Stimulated activated CD4-positive, alpha-beta T cell treated with anti-CD3 and anti-CD28 coated beads, Interleukin-15, amount 100 ng/mL, for 1 hour (primary cell): ENCODE results near the gene SSBP4.
"Not testable (repeated sequence)": the region's sequence is repeated elsewhere in the genome, so short reads cannot be mapped to it uniquely, and the experiment has no call there.

Source experiments
- DNase-seq, 2 donors: peaks; one replicate each; pipeline ENCODE4 v3.0.0-alpha.2; 2020; ENCODE audit warnings: low read depth in 1 of 2, low spot score in 1 of 2

The SSBP4 gene

GRCh38 chr19:18419195-18419698 is at the start of gene SSBP4:
Gene SSBP4, plus strand, starts transcription at chr19:18419398. Its CDS starts 251 bp downstream, at chr19:18419649.
- peak; percentile 51 to 63 for DNase-seq

- no peak for DNase-seq
Observed at GRCh38 chr19:18373407-18373891, 45.7 kb upstream of the SSBP4 start.

GRCh38 chr19:18373892-18374629 is 45.1 kb upstream of the SSBP4 start:
- no peak for DNase-seq

GRCh38 chr19:18377026-18377425 is 42.2 kb upstream of the SSBP4 start:
- no peak for DNase-seq

DNA sequence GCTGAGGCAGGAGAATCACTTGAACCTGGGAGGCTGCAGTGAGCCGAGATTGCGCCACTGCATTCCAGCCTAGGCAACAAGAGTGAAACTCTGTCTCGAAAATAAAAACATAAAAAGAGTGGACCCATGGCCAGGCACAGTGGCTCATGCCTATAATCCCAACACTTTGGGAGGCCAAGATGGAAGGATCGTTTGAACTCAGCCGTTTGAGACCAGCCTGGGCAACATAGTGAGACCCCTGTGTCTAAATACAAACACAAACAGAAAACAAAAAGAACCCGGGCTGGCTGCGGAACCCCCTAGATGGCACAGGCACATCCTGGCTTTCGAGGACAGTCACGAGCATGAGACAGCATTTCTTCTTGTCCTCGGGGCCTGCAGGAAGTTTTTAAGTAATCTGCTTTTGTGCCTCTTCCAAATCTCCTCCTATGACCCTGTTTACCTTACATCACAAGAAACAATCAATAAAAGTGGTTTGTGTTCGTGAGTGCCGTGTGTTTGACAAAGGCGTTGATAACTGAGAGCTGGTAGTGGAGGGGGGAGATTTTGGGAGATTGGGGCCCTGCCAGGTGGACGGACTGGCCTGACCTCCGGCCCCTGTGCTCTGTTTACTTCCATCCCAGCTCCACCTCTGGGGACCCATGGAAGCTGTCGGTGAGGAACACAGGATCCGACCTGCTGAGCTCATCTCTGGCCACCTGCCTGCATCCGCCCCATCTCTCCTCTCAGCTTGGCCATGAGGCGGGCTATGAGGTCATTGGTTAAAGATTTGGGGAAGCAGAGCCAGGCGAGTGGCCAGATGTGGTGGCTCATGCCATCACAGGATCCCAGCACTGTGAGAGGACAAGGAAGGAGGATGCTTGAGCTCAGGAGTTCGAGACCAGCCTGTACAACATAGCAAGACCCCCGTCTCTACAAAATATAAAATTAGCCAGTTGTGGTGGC is 39.1 kb upstream of the SSBP4 start:
- no peak for DNase-seq

- no peak for DNase-seq
Observed at GRCh38 chr19:18380843-18381242, 38.4 kb upstream of the SSBP4 start.

DNA sequence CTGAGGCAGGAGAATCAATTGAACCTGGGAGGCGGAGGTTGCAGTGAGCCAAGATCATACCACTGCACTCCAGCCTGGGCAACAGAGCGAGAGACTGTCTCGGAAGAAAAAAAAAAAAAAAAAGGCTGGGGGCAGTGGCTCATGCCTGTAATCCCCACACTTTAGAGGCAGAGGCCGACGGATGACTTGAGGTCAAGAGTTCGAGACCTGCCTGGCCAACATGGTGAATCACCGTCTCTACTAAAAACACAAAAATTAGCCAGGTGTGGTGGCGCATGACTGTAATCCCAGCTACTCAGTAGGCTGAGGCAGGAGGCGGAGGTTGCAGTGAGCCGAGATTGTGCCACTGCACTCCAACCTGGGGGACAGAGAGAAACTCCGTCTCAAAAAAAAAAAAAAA is 35.6 kb upstream of the SSBP4 start:
- not testable (repeated sequence) for DNase-seq

DNA sequence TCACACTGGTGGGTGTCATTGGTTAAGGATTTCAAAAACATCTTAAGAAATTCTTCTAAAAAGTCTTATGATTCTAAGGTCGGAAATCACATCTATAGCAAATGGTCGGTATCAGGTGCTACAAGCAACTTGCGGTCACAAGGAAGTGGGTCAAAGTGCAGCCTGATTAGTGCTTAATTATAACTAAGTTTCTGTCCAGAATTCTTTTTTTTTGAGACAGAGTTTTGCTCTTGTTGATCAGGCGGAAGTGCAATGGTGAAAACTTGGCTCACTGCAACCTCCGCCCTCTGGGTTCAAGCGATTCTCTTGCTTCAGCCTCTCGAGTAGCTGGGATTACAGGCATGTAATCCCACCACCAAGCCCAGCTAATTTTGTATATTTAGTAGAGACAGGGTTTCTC is 34.4 kb upstream of the SSBP4 start:
- DNase-seq = no peak

GRCh38 chr19:18385359-18385674 is 33.9 kb upstream of the SSBP4 start:
- DNase-seq = no peak

DNA sequence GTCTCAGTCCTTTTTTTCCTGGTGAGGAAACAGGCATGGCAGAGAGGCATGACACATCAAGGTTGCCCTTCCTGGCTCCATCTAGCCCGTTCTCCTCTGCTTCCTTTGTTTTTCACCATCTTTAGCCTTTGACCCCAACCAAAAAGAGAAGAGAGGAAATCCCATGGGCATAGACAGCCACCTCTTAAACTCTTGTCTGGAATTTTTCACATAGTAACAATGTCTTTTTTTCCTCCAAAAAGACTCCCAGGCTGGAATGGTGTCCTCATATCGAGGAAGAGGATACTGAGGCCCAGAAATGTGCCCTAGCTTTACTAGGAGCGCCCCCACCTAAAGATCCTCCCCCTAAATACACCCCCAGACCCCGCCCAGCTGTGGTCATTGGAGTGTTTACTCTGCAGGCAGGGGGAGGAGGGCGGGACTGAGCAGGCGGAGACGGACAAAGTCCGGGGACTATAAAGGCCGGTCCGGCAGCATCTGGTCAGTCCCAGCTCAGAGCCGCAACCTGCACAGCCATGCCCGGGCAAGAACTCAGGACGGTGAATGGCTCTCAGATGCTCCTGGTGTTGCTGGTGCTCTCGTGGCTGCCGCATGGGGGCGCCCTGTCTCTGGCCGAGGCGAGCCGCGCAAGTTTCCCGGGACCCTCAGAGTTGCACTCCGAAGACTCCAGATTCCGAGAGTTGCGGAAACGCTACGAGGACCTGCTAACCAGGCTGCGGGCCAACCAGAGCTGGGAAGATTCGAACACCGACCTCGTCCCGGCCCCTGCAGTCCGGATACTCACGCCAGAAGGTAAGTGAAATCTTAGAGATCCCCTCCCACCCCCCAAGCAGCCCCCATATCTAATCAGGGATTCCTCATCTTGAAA is 33.3 kb upstream of the SSBP4 start, which contains the start of gene GDF15:
Gene GDF15, plus strand, starts transcription at position 484 of the 868 bp plus-strand sequence. Its CDS starts 32 bp downstream, at position 516.
- no peak for DNase-seq

- DNase-seq = no peak
Observed at GRCh38 chr19:18386543-18387271, 32.5 kb upstream of the SSBP4 start.

DNA sequence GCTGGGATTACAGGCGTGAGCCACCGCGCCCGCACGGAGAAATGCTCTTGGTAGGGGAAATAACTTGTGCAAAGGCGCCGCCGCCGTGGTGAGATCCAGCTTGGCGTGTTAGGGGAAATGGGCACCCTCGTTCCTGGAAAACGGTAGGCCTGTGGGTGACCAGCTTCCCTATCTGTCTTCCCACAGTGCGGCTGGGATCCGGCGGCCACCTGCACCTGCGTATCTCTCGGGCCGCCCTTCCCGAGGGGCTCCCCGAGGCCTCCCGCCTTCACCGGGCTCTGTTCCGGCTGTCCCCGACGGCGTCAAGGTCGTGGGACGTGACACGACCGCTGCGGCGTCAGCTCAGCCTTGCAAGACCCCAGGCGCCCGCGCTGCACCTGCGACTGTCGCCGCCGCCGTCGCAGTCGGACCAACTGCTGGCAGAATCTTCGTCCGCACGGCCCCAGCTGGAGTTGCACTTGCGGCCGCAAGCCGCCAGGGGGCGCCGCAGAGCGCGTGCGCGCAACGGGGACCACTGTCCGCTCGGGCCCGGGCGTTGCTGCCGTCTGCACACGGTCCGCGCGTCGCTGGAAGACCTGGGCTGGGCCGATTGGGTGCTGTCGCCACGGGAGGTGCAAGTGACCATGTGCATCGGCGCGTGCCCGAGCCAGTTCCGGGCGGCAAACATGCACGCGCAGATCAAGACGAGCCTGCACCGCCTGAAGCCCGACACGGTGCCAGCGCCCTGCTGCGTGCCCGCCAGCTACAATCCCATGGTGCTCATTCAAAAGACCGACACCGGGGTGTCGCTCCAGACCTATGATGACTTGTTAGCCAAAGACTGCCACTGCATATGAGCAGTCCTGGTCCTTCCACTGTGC is 30.9 kb upstream of the SSBP4 start:
- peak; percentile 61 to 73 for DNase-seq

DNA sequence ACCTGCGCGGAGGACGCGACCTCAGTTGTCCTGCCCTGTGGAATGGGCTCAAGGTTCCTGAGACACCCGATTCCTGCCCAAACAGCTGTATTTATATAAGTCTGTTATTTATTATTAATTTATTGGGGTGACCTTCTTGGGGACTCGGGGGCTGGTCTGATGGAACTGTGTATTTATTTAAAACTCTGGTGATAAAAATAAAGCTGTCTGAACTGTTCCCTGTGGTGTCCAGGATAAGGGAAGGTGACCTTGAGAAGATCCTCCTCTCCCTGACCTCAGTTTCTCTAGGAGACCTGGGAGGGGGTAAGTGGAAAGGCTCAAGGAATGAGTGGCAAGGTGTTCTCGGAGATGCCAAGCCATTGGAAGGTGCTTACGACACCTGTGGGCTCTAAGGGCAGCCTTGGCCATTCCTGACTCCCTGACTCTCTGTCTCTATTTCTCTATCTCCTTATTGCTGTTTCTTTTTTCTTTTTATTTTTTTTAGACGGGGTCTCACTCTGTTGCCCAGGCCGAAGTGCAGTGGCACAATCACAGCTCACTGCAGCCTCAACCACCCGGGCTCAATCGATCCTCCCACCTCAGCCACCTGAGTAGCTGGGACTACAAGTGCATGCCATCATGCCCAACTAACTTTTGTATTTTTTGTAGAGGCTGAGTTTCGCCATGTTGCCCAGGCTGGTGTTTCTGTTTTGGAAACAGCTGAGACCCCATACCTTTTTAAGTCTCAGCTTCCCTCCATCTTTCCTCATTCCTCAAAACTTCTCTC is 30.1 kb upstream of the SSBP4 start:
- no peak for DNase-seq

DNA sequence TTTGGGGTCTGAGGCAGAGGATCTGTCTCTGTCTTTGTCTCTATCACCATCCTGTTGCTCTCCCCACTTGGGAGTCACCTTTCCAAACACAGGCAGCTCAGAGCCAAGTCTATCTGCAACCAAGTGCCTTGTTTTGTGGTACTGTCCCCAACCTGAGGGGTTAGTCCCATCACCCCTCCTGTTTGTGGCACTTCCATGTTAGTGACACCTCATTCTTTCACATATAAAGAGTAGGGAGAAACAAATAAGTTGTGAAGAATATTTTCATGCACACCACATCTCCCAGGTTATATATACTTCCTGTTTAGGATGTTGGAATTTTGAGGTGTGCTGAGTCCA is 29.5 kb upstream of the SSBP4 start:
- no peak for DNase-seq

GRCh38 chr19:18390065-18390907 is 28.9 kb upstream of the SSBP4 start:
- DNase-seq = no peak

DNA sequence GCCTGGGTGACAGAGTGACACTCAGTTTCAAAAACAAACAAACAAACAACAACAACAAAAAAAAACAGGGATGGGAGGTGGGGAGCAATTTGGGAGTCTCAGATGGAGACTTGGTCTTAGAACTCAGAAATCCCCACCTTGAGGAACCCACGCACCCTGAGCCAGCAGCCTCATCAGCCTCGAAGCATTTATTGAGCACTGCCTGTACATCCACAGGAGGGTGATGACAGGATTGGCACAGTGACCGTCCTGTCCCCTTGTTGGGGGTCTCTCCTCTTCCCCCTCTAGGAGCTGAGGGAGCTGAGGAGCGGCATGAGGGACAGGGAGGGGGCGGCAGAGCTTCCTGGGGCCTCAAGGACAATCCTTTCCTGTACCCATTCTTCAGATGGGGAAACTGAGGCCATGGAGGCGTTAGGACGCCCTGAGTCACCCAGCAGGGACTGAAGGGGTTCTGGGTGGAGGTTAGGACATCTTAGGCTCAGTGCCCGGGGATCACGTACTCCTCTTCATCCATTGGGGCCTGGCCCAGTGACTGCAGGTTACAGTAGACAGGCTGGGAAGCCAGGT is 27.6 kb upstream of the SSBP4 start:
- DNase-seq = no peak

- DNase-seq = no peak
Observed at GRCh38 chr19:18392417-18392816, 26.8 kb upstream of the SSBP4 start.
